ENCODE results near the gene PAAF1. TPM values are rescaled to one million over a fixed set of nuclear protein-coding genes. Genes with fewer than 3 reads are reported as not detected.
A peak's percentile ranks its signal among the peaks of the same experiment; 100 is the strongest.

PAAF1 gene
- total RNA-seq (2022) (21.6 and 26.4 TPM in 2 replicates), Bru-seq, nascent RNA (percentile 66 among the genes with signal in this experiment), BruChase-seq, experiment 1, labeled RNA remaining after a 6-hour chase (percentile 64 among the genes with signal in this experiment), BruChase-seq, experiment 2, labeled RNA remaining after a 2-hour chase (percentile 64 among the genes with signal in this experiment)
- long read RNA-seq, full-length matches to known transcripts: 80 of 101 reads
- long read RNA-seq, partial matches to known transcripts: 2 of 101 reads
- long read RNA-seq, other reads (novel, unspliced or antisense): 19 of 101 reads

GRCh38 chr11:73876424-73877310, at the start of gene PAAF1, which contains the start of gene COA4:
PAAF1 (plus strand) TSS chr11:73876999; CDS start chr11:73877022, 23 bp downstream.
COA4 (minus strand) TSS chr11:73876846; CDS start chr11:73873378, 3,468 bp downstream.
- H3K4me3 Mint-ChIP-seq (ENCODE audit: unreplicated experiment): peak within 1 kb of the TSS; percentile 94
- TF ChIP-seq CTCF (IDR thresholded peaks at IDR 0.05; ENCODE audit: unreplicated experiment): no peak
- intact Hi-C loops (cut with micrococcal nuclease): loop anchor here (2.0 kb wide), 1 partner anchor 88 kb away; no protein-coding TSS in a partner anchor
- no peaks in the 10 kb centered on the region for H3K27me3 Mint-ChIP-seq (ENCODE audit: insufficient read depth, unreplicated experiment)
- peak; percentile 98 for DNase-seq (ENCODE audit: unreplicated experiment)
- H3K9me3 Mint-ChIP-seq (ENCODE audit: unreplicated experiment): no peaks in the 10 kb centered on the region
- TSS peak; percentile 66 for BruUV-seq (replicated peaks)
- peaks cover 12% of the 10 kb centered on the region for H3K4me1 Mint-ChIP-seq (ENCODE audit: insufficient read depth, unreplicated experiment)
- ChIA-PET POLR2A (interaction anchor here (0.6 to 5.7 kb wide), 17 partner anchors 8 to 617 kb away, joined by 3 to 37 read pairs (median 4); partner anchors contain the start of genes LIPT2, MRPL48 and RAB6A), CTCF (interaction anchor here (0.8 kb wide), 1 partner anchor 217 kb away, joined by 3 read pairs; no protein-coding TSS in a partner anchor)
- H3K36me3 Mint-ChIP-seq (ENCODE audit: insufficient read depth, unreplicated experiment): peaks cover 40% of the 10 kb centered on the region
- H3K27ac Mint-ChIP-seq (ENCODE audit: low read depth, unreplicated experiment): peak within 1 kb of the TSS; percentile 92

- Mint-ChIP-seq H3K27me3 (ENCODE audit: insufficient read depth, unreplicated experiment) (no peaks in the 10 kb centered on the region), H3K9me3 (ENCODE audit: unreplicated experiment) (no peaks in the 10 kb centered on the region), H3K36me3 (ENCODE audit: insufficient read depth, unreplicated experiment) (peaks cover 18% of the 10 kb centered on the region), H3K27ac (ENCODE audit: low read depth, unreplicated experiment) (peak overlapping the region; percentile 46), H3K4me3 (ENCODE audit: unreplicated experiment) (no peak overlapping the region), H3K4me1 (ENCODE audit: insufficient read depth, unreplicated experiment) (no peaks in the 10 kb centered on the region)
- DNase-seq (ENCODE audit: unreplicated experiment): no peak
- ChIA-PET CTCF (no interaction called here), POLR2A (no interaction called here)
- intact Hi-C loops (cut with micrococcal nuclease): no loop called here
- no peak for TF ChIP-seq CTCF (IDR thresholded peaks at IDR 0.05; ENCODE audit: unreplicated experiment)
- no TSS peak for BruUV-seq (replicated peaks)
These were observed 46.5 kb upstream of the PAAF1 start for GRCh38 chr11:73830261-73830660.

GRCh38 chr11:73833067-73833466, 43.7 kb upstream of the PAAF1 start:
- POLR2A ChIA-PET: interaction anchor here (0.6 to 0.9 kb wide), 4 partner anchors 44 to 1904 kb away, joined by 3 to 5 read pairs (median 4); partner anchors contain the start of genes MRPL48 and RNF121
- no peak overlapping the region for H3K4me3 Mint-ChIP-seq (ENCODE audit: unreplicated experiment)
- H3K9me3 Mint-ChIP-seq (ENCODE audit: unreplicated experiment): no peaks in the 10 kb centered on the region
- no peaks in the 10 kb centered on the region for H3K27me3 Mint-ChIP-seq (ENCODE audit: insufficient read depth, unreplicated experiment)
- TF ChIP-seq CTCF (IDR thresholded peaks at IDR 0.05; ENCODE audit: unreplicated experiment): no peak
- CTCF ChIA-PET: interaction anchor here (0.6 kb wide), 1 partner anchor 17 kb away, joined by 3 read pairs; no protein-coding TSS in a partner anchor
- H3K27ac Mint-ChIP-seq (ENCODE audit: low read depth, unreplicated experiment): no peak overlapping the region
- intact Hi-C loops (cut with micrococcal nuclease): no loop called here
- no TSS peak for BruUV-seq (replicated peaks)
- DNase-seq (ENCODE audit: unreplicated experiment): peak; percentile 6
- H3K4me1 Mint-ChIP-seq (ENCODE audit: insufficient read depth, unreplicated experiment): no peaks in the 10 kb centered on the region
- H3K36me3 Mint-ChIP-seq (ENCODE audit: insufficient read depth, unreplicated experiment): peaks cover 18% of the 10 kb centered on the region
